BE2C (cell line): ENCODE results near the gene PHLPP1.

Source experiments
- DNase-seq: peaks from one replicate; pipeline ENCODE4 v3.0.0-alpha.2; 2020
- H3K27me3 ChIP-seq: fragments of 250-450 bp; sonication (Bioruptor Pico); 2 replicates; pipeline ENCODE4 v1.5.1; 2020; ENCODE audit warnings: mild to moderate bottlenecking
- H3K36me3 ChIP-seq: fragments of 250-450 bp; sonication (Bioruptor Pico); 2 replicates; pipeline ENCODE4 v1.5.1; 2020; ENCODE audit warnings: mild to moderate bottlenecking
- H3K4me1 ChIP-seq: fragments of 250-450 bp; sonication (Bioruptor Pico); 2 replicates; pipeline ENCODE4 v1.5.1; 2020
- H3K4me3 ChIP-seq: 2 replicates; pipeline ENCODE4 v1.5.1; 2011; ENCODE audit warnings: low read depth, low read length
- H3K9me3 ChIP-seq: fragments of 250-450 bp; sonication (Bioruptor Pico); 2 replicates; pipeline ENCODE4 v1.5.1; 2020
- CTCF ChIP-seq: IDR thresholded peaks from 2 replicates; pipeline ENCODE4 v1.5.1; 2012; ENCODE audit warnings: mild to moderate bottlenecking, low read depth, low read length

PHLPP1 gene

GRCh38 chr18:62975785-62976184, 260.4 kb downstream of the PHLPP1 start:
- TF ChIP-seq CTCF: no peak
- no peaks in the 10 kb centered on the region for H3K4me1 ChIP-seq
- H3K36me3 ChIP-seq: no peaks in the 10 kb centered on the region
- DNase-seq: no peak
- H3K27me3 ChIP-seq: no peaks in the 10 kb centered on the region
- no peaks in the 10 kb centered on the region for H3K9me3 ChIP-seq
- H3K4me3 ChIP-seq: no peak overlapping the region

GRCh38 chr18:62976227-62976626, 260.9 kb downstream of the PHLPP1 start:
- no peak for DNase-seq
- no peaks in the 10 kb centered on the region for H3K4me1 ChIP-seq
- no peaks in the 10 kb centered on the region for H3K9me3 ChIP-seq
- H3K4me3 ChIP-seq: no peak overlapping the region
- no peaks in the 10 kb centered on the region for H3K27me3 ChIP-seq
- no peaks in the 10 kb centered on the region for H3K36me3 ChIP-seq
- TF ChIP-seq CTCF: no peak

- H3K36me3 ChIP-seq: no peaks in the 10 kb centered on the region
- TF ChIP-seq CTCF: no peak
- no peaks in the 10 kb centered on the region for H3K9me3 ChIP-seq
- H3K4me1 ChIP-seq: no peaks in the 10 kb centered on the region
- no peaks in the 10 kb centered on the region for H3K27me3 ChIP-seq
- H3K4me3 ChIP-seq: no peak overlapping the region
- no peak for DNase-seq
These were observed 262.2 kb downstream of the PHLPP1 start for GRCh38 chr18:62977512-62977911.

GRCh38 chr18:62978251-62979049, 263.1 kb downstream of the PHLPP1 start:
- H3K4me3 ChIP-seq: no peak overlapping the region
- H3K4me1 ChIP-seq: no peaks in the 10 kb centered on the region
- DNase-seq: no peak
- no peaks in the 10 kb centered on the region for H3K27me3 ChIP-seq
- TF ChIP-seq CTCF: no peak
- H3K36me3 ChIP-seq: no peaks in the 10 kb centered on the region
- H3K9me3 ChIP-seq: no peaks in the 10 kb centered on the region

GRCh38 chr18:62979176-62979575, 263.8 kb downstream of the PHLPP1 start:
- peak; percentile 21 for DNase-seq
- H3K9me3 ChIP-seq: no peaks in the 10 kb centered on the region
- H3K4me1 ChIP-seq: no peaks in the 10 kb centered on the region
- no peak overlapping the region for H3K4me3 ChIP-seq
- H3K27me3 ChIP-seq: no peaks in the 10 kb centered on the region
- no peak for TF ChIP-seq CTCF
- H3K36me3 ChIP-seq: no peaks in the 10 kb centered on the region

- Histone ChIP-seq H3K4me3 (no peak overlapping the region), H3K9me3 (no peaks in the 10 kb centered on the region), H3K4me1 (no peaks in the 10 kb centered on the region), H3K27me3 (no peaks in the 10 kb centered on the region), H3K36me3 (no peaks in the 10 kb centered on the region)
- no peak for DNase-seq
- TF ChIP-seq CTCF: no peak
These were observed 264.6 kb downstream of the PHLPP1 start for GRCh38 chr18:62979900-62980299.
